RWPE1 (cell line): ENCODE measurements around the gene GPR37.
A peak's percentile ranks its signal among the peaks of the same experiment; 100 is the strongest.

Experiments used
- CTCF ChIA-PET: fragments of 350-600 bp; sonication (Branson Sonifier 250); formaldehyde crosslinking; extraction: SDS; loops from one replicate; lab custom pipeline; 2021; lab: Yijun Ruan, JAX
- POLR2A ChIA-PET: fragments of 400-600 bp; formaldehyde crosslinking; extraction: SDS; loops from one replicate; lab custom pipeline; 2020; ENCODE audit warnings: antibody characterized with exemption; ENCODE audit not compliant: low non-redundant PET; lab: Yijun Ruan, JAX
- DNase-seq: peaks from one replicate; pipeline ENCODE4 v3.0.0; 2012; ENCODE audit warnings: low spot score
- H3K27ac ChIP-seq: fragments of 450-650 bp; 2 replicates; pipeline ENCODE4 v1.5.1; 2017
- CTCF ChIP-seq: fragments of 450-650 bp; conservative IDR thresholded peaks from 2 replicates; pipeline ENCODE4 v1.5.1; 2017; ENCODE audit warnings: low read depth, mild to moderate bottlenecking

The GPR37 gene

GRCh38 chr7:124768525-124768924, 2.9 kb upstream of the GPR37 start:
- no peak for TF ChIP-seq CTCF
- POLR2A ChIA-PET, result no interaction called here
- no peak for DNase-seq
- no peak overlapping the region for H3K27ac ChIP-seq
- CTCF ChIA-PET, result interaction anchor here (0.6 kb wide), 1 partner anchor 339 kb away, joined by 6 read pairs; no protein-coding TSS in a partner anchor

GRCh38 chr7:124764847-124765400, 668 bp downstream of the GPR37 start:
- peak; percentile 12 for DNase-seq
- no peak for TF ChIP-seq CTCF
- CTCF ChIA-PET, result interaction anchor here (0.5 to 1.0 kb wide), 5 partner anchors 20 to 594 kb away, joined by 3 to 4 read pairs (median 3); no protein-coding TSS in a partner anchor
- POLR2A ChIA-PET, result no interaction called here
- H3K27ac ChIP-seq, result no peak overlapping the region

- POLR2A ChIA-PET, result no interaction called here
- H3K27ac ChIP-seq, result no peak overlapping the region
- no peak for DNase-seq
- TF ChIP-seq CTCF, result no peak
- CTCF ChIA-PET, result no interaction called here
Observed at GRCh38 chr7:124764051-124764846, 1.3 kb downstream of the GPR37 start.

- no peak for DNase-seq
- H3K27ac ChIP-seq, result no peak overlapping the region
- no peak for TF ChIP-seq CTCF
- ChIA-PET CTCF (no interaction called here), POLR2A (no interaction called here)
Observed at GRCh38 chr7:124762611-124763143, 2.9 kb downstream of the GPR37 start.

- ChIA-PET CTCF (no interaction called here), POLR2A (no interaction called here)
- H3K27ac ChIP-seq, result no peak overlapping the region
- TF ChIP-seq CTCF, result no peak
- no peak for DNase-seq
Observed at GRCh38 chr7:124761164-124761715, 4.4 kb downstream of the GPR37 start.

GRCh38 chr7:124758327-124758726, 7.3 kb downstream of the GPR37 start:
- no peak for TF ChIP-seq CTCF
- ChIA-PET CTCF (no interaction called here), POLR2A (no interaction called here)
- DNase-seq, result no peak
- no peak overlapping the region for H3K27ac ChIP-seq
